Measurements from ENCODE around the gene TBC1D23. TPM values are rescaled to one million over a fixed set of nuclear protein-coding genes. Genes with fewer than 3 reads are reported as not detected.

The TBC1D23 gene
- total and polyA plus RNA-seq, 2 of the 13 experiments (the other 11 are each of a cell fraction or from before 2014, with no cell fraction given) = 28.7 to 35.4 TPM

- TF ChIP-seq ZNF142 (CRISPR knock-in tag; IDR thresholded peaks at IDR 0.05) = peak; percentile 43; the same call in 1 of the 2 replicates
- no peak for TF ChIP-seq ZFP41 (CRISPR knock-in tag; IDR thresholded peaks at IDR 0.05; ENCODE audit: borderline replicate concordance)
- TF ChIP-seq PHF8 (CRISPR knock-in tag; IDR thresholded peaks at IDR 0.05) = peak; percentile 76
- 0 out of 2 replicates have a peak, but pooled peaks have one; percentile 46 for TF ChIP-seq TEF (CRISPR knock-in tag; IDR thresholded peaks at IDR 0.05)
- TF ChIP-seq MTA1 (CRISPR knock-in tag; IDR thresholded peaks at IDR 0.05; ENCODE audit: borderline replicate concordance) = peak; percentile 37; the same call in 1 of the 2 replicates
- TF ChIP-seq ZNF678 (CRISPR knock-in tag; IDR thresholded peaks at IDR 0.05) = no peak
- TF ChIP-seq HNRNPL (IDR thresholded peaks at IDR 0.05; ENCODE audit: low read depth, low read length) = no peak
- TF ChIP-seq NR1H2 (CRISPR knock-in tag; IDR thresholded peaks at IDR 0.05; ENCODE audit: borderline replicate concordance, low read depth) = no peak
- 0 out of 2 replicates have a peak, but pooled peaks have one; percentile 45 for TF ChIP-seq NFKB2 (CRISPR knock-in tag; IDR thresholded peaks at IDR 0.05; ENCODE audit: borderline replicate concordance)
- TF ChIP-seq HIC2 (CRISPR knock-in tag; IDR thresholded peaks at IDR 0.05; ENCODE audit: low read depth) = no peak
- no peak; the same call in 1 of the 2 replicates for TF ChIP-seq NCOR1 (IDR thresholded peaks at IDR 0.05; ENCODE audit: borderline replicate concordance, low read length)
- no peak for TF ChIP-seq ZBTB46 (CRISPR knock-in tag; IDR thresholded peaks at IDR 0.05; ENCODE audit: borderline replicate concordance)
- TF ChIP-seq ZNF326 (CRISPR knock-in tag; IDR thresholded peaks at IDR 0.05; ENCODE audit: borderline replicate concordance) = no peak
- TF ChIP-seq ETV5 (CRISPR knock-in tag; IDR thresholded peaks at IDR 0.05; ENCODE audit: borderline replicate concordance) = no peak; the same call in none of the 2 replicates
- TF ChIP-seq ZNF614 (CRISPR knock-in tag; IDR thresholded peaks at IDR 0.05; ENCODE audit: borderline replicate concordance) = peak; percentile 86; the same call in 1 of the 2 replicates
- no peak for TF ChIP-seq ZSCAN12 (CRISPR knock-in tag; IDR thresholded peaks at IDR 0.05)
- no peak for TF ChIP-seq ZNF839 (CRISPR knock-in tag; IDR thresholded peaks at IDR 0.05; ENCODE audit: borderline replicate concordance)
- TF ChIP-seq SP4 (CRISPR knock-in tag; IDR thresholded peaks at IDR 0.05) = peak; percentile 79
These were observed 73.9 kb downstream of the TBC1D23 start, which contains the start of gene NIT2 (continued) for GRCh38 chr3:100334488-100335351.

Data from HepG2 (cell line).